Raji (cell line): ENCODE results near the gene PCDHGA9.

Source experiments
- POLR2A ChIP-seq: IDR thresholded peaks from 2 replicates; pipeline ENCODE4 v1.6.1; 2011; ENCODE audit warnings: low read depth, low read length, control low read depth; ENCODE audit not compliant: insufficient read depth

Gene PCDHGA9

GRCh38 chr5:141402553-141403243 lies at the start of gene PCDHGA9:
TSS of gene PCDHGA9 (plus strand) at chr5:141402778. CDS start at chr5:141402953, 175 bp downstream.
- no peak for TF ChIP-seq POLR2A

DNA sequence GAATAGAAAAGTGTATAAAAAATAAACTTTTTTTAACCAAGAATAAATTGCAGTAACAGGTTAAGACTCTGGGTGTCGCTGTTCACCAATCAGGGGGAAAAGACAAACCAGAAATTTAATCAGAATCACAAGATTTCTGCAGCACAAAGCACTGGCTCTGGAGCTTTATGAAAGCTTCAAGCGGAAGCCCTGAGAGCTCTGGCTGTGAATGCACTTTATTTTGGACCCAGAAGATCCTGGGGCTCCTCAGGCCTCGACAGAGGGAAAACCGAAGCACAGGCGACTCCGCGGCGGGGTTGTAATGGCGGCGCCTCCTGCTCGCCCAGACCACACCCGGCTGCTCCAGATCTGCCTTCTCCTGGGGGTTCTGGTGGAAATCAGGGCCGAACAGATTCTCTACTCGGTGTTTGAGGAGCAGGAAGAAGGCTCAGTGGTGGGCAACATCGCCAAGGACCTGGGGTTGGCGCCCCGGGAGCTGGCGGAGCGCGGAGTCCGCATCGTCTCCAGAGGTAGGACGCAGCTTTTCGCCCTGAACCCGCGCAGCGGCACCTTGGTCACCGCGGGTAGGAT lies 47.6 kb upstream of the PCDHGA9 start, which contains the start of gene PCDHGA4:
TSS of gene PCDHGA4 (plus strand) at position 122 of the 570 bp plus-strand sequence. CDS start at position 209, 87 bp downstream.
- no peak for TF ChIP-seq POLR2A

DNA sequence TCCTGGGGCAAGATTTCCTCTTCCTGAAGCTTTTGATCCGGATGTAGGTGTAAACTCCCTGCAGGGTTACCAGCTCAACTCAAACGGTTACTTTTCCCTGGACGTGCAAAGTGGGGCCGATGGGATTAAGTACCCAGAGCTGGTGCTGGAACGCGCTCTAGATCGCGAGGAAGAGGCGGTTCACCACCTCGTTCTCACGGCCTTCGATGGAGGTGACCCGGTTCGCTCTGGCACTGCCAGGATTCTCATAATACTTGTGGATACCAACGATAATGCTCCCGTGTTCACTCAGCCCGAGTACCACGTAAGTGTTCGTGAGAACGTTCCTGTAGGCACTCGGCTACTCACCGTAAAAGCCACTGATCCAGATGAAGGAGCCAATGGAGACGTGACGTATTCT lies 46.9 kb upstream of the PCDHGA9 start:
- TF ChIP-seq POLR2A = no peak

GRCh38 chr5:141356133-141356532 lies 46.4 kb upstream of the PCDHGA9 start:
- TF ChIP-seq POLR2A = no peak

GRCh38 chr5:141356950-141357349 lies 45.6 kb upstream of the PCDHGA9 start:
- TF ChIP-seq POLR2A = no peak

DNA sequence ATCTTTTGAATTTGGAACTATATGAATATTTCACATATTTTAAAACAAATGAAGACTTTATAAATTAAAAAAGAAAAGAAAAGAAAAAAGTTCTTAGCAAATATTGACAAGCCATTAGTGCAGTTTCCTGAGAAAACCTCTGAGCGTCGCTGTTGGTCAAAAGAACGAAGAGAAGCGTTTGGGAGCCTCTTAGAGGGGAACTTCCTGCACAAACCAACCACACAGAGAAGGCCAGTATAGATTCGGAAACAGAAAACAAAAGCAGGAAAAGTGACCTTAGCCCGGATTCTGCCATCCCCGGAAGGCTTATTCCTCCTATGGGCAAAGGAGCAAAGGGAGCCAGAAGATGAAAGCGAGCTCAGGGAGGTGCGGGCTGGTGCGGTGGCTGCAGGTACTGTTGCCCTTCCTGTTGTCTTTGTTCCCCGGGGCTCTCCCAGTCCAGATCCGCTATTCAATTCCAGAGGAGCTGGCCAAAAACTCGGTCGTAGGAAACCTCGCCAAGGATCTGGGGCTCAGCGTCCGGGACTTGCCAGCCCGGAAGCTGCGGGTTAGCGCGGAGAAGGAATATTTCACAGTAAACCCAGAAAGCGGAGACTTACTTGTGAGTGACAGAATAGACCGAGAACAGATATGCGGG lies 42.7 kb upstream of the PCDHGA9 start, which contains the start of gene PCDHGB2:
TSS of gene PCDHGB2 (plus strand) at position 205 of the 637 bp plus-strand sequence. CDS start at position 347, 142 bp downstream.
- TF ChIP-seq POLR2A = no peak

- no peak for TF ChIP-seq POLR2A
These were observed 41.9 kb upstream of the PCDHGA9 start for GRCh38 chr5:141360685-141361084.

DNA sequence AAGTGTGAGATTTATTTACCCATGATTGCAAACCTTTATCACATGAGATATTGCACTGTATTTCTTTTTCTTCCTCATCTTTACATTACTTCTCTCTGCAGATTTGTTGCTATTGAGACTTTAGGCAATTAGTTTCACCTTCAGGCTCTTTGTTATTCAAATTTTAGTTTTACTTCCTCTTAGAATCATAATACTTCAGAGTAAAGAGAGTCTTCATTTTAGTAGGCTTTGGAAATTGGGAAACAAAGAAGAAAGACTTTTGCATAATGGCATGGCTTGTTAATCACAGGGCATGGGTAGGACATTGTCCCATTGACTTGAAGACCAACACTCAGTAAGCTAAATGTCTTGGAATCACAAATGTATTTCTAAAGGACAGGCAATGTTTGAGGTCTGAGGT lies 39.9 kb upstream of the PCDHGA9 start:
- TF ChIP-seq POLR2A = no peak

GRCh38 chr5:141363952-141364660 lies 38.5 kb upstream of the PCDHGA9 start, which contains the start of gene PCDHGA5:
TSS of gene PCDHGA5 (plus strand) at chr5:141364162. CDS start at chr5:141364331, 169 bp downstream.
- TF ChIP-seq POLR2A = no peak

- TF ChIP-seq POLR2A = no peak
These were observed 36.3 kb upstream of the PCDHGA9 start for GRCh38 chr5:141366016-141366896.

GRCh38 chr5:141369994-141370848 lies 32.4 kb upstream of the PCDHGA9 start, which contains the start of gene PCDHGB3:
TSS of gene PCDHGB3 (plus strand) at chr5:141370242. CDS start at chr5:141370395, 153 bp downstream.
- no peak for TF ChIP-seq POLR2A

DNA sequence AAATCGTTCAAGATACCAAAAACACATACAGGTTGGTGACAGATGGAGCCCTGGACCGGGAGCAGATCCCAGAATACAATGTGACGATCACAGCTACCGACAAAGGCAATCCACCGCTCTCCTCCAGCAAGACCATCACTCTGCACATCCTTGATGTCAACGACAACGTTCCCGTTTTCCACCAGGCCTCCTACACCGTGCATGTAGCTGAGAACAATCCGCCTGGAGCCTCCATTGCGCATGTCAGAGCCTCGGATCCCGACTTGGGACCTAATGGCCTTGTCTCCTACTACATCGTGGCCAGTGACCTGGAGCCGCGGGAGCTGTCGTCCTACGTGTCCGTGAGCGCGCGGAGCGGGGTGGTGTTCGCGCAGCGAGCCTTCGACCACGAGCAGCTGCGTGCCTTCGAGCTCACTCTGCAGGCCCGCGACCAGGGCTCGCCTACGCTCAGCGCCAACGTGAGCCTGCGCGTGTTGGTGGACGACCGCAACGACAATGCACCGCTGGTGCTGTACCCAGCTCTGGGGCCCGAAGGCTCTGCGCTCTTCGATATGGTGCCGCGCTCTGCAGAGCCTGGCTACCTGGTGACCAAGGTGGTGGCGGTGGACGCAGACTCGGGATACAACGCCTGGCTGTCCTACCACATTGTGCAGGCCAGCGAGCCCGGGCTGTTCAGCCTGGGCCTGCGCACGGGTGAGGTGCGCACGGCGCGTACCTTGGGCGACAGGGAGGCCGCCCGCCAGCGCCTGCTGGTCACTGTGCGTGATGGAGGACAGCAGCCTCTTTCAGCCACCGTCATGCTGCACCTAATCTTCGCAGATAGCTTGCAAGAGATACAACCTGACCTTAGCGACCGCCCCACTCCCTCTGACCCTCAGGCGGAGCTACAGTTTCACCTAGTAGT lies 30.8 kb upstream of the PCDHGA9 start:
- no peak for TF ChIP-seq POLR2A
